H9 (cell line): ENCODE data around the gene RAB30. TPM values are rescaled to one million over a fixed set of nuclear protein-coding genes. Genes with fewer than 3 reads are reported as not detected.

ENCODE experiments used
- DNase-seq: peaks from one replicate; pipeline ENCODE4 v3.0.0-alpha.2; 2017
- H2AFZ ChIP-seq: one replicate; pipeline ENCODE4 v1.6.1; 2013; ENCODE audit warnings: mild to moderate bottlenecking, low read length, control low read depth, moderate library complexity
- H2AK5ac ChIP-seq: 2 replicates; pipeline ENCODE4 v1.6.1; 2013; ENCODE audit warnings: low read length, control low read depth, mixed read lengths; ENCODE audit not compliant: insufficient read length
- H2BK120ac ChIP-seq: one replicate; pipeline ENCODE4 v1.6.1; 2013; ENCODE audit warnings: low read depth, mild to moderate bottlenecking, low read length, control low read depth, inconsistent platforms; ENCODE audit not compliant: poor library complexity, severe bottlenecking
- H2BK12ac ChIP-seq: 2 replicates; pipeline ENCODE4 v1.6.1; 2013; ENCODE audit warnings: low read length, control low read depth, mixed read lengths, low read depth; ENCODE audit not compliant: insufficient read length
- H2BK15ac ChIP-seq: 2 replicates; pipeline ENCODE4 v1.6.1; 2013; ENCODE audit warnings: low read depth, low read length, control low read depth
- H2BK20ac ChIP-seq: one replicate; pipeline ENCODE4 v1.6.1; 2013; ENCODE audit warnings: low read depth, mild to moderate bottlenecking, low read length, control low read depth, inconsistent platforms; ENCODE audit not compliant: poor library complexity, severe bottlenecking
- H2BK5ac ChIP-seq: 2 replicates; pipeline ENCODE4 v1.6.1; 2013; ENCODE audit warnings: low read length, control low read depth, mixed read lengths; ENCODE audit not compliant: insufficient read length
- H3K14ac ChIP-seq: 2 replicates; pipeline ENCODE4 v1.6.1; 2013; ENCODE audit warnings: low read length, control low read depth; ENCODE audit not compliant: insufficient read depth
- H3K18ac ChIP-seq: 2 replicates; pipeline ENCODE4 v1.6.1; 2013; ENCODE audit warnings: low read depth, mild to moderate bottlenecking, mixed read lengths, low read length, control low read depth; ENCODE audit not compliant: insufficient read length
- H3K23ac ChIP-seq: 2 replicates; pipeline ENCODE4 v1.6.1; 2013; ENCODE audit warnings: low read length, control low read depth, mixed read lengths, low read depth; ENCODE audit not compliant: insufficient read length
- H3K23me2 ChIP-seq: 2 replicates; pipeline ENCODE4 v1.6.1; 2013; ENCODE audit warnings: low read depth, mild to moderate bottlenecking, mixed read lengths, low read length, control low read depth; ENCODE audit not compliant: insufficient read length, poor library complexity, severe bottlenecking
- H3K27ac ChIP-seq: 2 replicates; pipeline ENCODE4 v1.5.1; 2013; ENCODE audit warnings: low read length, control low read depth, mixed read lengths, low read depth; ENCODE audit not compliant: insufficient read length
- H3K27me3 ChIP-seq: 2 replicates; pipeline ENCODE4 v1.6.1; 2013; ENCODE audit warnings: low read length, control low read depth, inconsistent platforms; ENCODE audit not compliant: insufficient read depth
- H3K4ac ChIP-seq: 2 replicates; pipeline ENCODE4 v1.6.1; 2013; ENCODE audit warnings: low read depth, mild to moderate bottlenecking, control low read depth, inconsistent platforms, low read length, moderate library complexity
- H3K4me1 ChIP-seq: 2 replicates; pipeline ENCODE4 v1.6.1; 2013; ENCODE audit warnings: low read length, control low read depth, inconsistent platforms; ENCODE audit not compliant: insufficient read depth
- H3K4me2 ChIP-seq: 2 replicates; pipeline ENCODE4 v1.6.1; 2013; ENCODE audit warnings: low read length, control low read depth, mixed read lengths; ENCODE audit not compliant: insufficient read length, insufficient read depth
- H3K56ac ChIP-seq: 2 replicates; pipeline ENCODE4 v1.6.1; 2013; ENCODE audit warnings: low read depth, mild to moderate bottlenecking, mixed read lengths, low read length, control low read depth; ENCODE audit not compliant: insufficient read length
- H3K79me1 ChIP-seq: 2 replicates; pipeline ENCODE4 v1.6.1; 2013; ENCODE audit warnings: low read depth, mild to moderate bottlenecking, moderate library complexity, low read length, control low read depth, inconsistent platforms; ENCODE audit not compliant: insufficient read depth, poor library complexity, severe bottlenecking
- H3K79me2 ChIP-seq: 2 replicates; pipeline ENCODE4 v1.6.1; 2013; ENCODE audit warnings: low read length, control low read depth, inconsistent platforms; ENCODE audit not compliant: insufficient read depth
- H3K9ac ChIP-seq: 2 replicates; pipeline ENCODE4 v1.6.1; 2013; ENCODE audit warnings: low read length, control low read depth, mixed read lengths; ENCODE audit not compliant: insufficient read length; ENCODE audit errors: extremely low read depth
- H3K9me3 ChIP-seq: one replicate; pipeline ENCODE4 v1.6.1; 2013; ENCODE audit warnings: low read depth, low read length, inconsistent platforms; ENCODE audit not compliant: control insufficient read depth
- H3T11ph ChIP-seq: one replicate; pipeline ENCODE4 v1.6.1; 2013; ENCODE audit warnings: mild to moderate bottlenecking, low read length, control low read depth, inconsistent platforms
- H4K20me1 ChIP-seq: one replicate; pipeline ENCODE4 v1.6.1; 2013; ENCODE audit not compliant: control insufficient read depth, insufficient read length, insufficient read depth
- H4K5ac ChIP-seq: 2 replicates; pipeline ENCODE4 v1.6.1; 2013; ENCODE audit warnings: low read depth, mild to moderate bottlenecking, mixed read lengths, low read length, control low read depth; ENCODE audit not compliant: insufficient read length
- H4K8ac ChIP-seq: replicated peaks from 2 replicates; pipeline ENCODE4 v1.6.1; 2013; ENCODE audit warnings: low read length, control low read depth, mixed read lengths, low read depth; ENCODE audit not compliant: insufficient read length
- H4K91ac ChIP-seq: 2 replicates; pipeline ENCODE4 v1.6.1; 2013; ENCODE audit warnings: low read depth, mild to moderate bottlenecking, moderate library complexity, mixed read lengths, low read length, control low read depth; ENCODE audit not compliant: insufficient read length
- H3K27ac Mint-ChIP-seq, 3 experiments: 2 replicates in 2 of 3; 3 replicates in 1 of 3; pipeline ENCODE4 v1.8.0; 2020 to 2021; ENCODE audit warnings: mixed read lengths in 3 of 3, mild to moderate bottlenecking in 1 of 3, moderate library complexity in 1 of 3
- H3K27me3 Mint-ChIP-seq: 2 replicates; pipeline ENCODE4 v1.8.0; 2021; ENCODE audit warnings: low read depth, mild to moderate bottlenecking, moderate library complexity, mixed read lengths
- H3K36me3 Mint-ChIP-seq, 3 experiments: 2 replicates in 2 of 3; 3 replicates in 1 of 3; pipeline ENCODE4 v1.8.0; 2020 to 2021; ENCODE audit warnings: low read depth in 3 of 3, mixed read lengths in 3 of 3; ENCODE audit not compliant: insufficient read depth in 1 of 3
- H3K4me1 Mint-ChIP-seq, 2 experiments: 2 replicates each; pipeline ENCODE4 v1.8.0; 2020; ENCODE audit warnings: mixed read lengths in 2 of 2
- H3K4me3 Mint-ChIP-seq, 2 experiments: 2 replicates in 1 of 2; 3 replicates in 1 of 2; pipeline ENCODE4 v1.8.0; 2020 to 2021; ENCODE audit warnings: mild to moderate bottlenecking in 2 of 2, mixed read lengths in 2 of 2, moderate library complexity in 1 of 2
- H3K9me3 Mint-ChIP-seq, 2 experiments: 2 replicates in 1 of 2; 3 replicates in 1 of 2; pipeline ENCODE4 v1.8.0; 2020; ENCODE audit warnings: mild to moderate bottlenecking in 2 of 2, mixed read lengths in 2 of 2, moderate library complexity in 1 of 2
- CTCF ChIP-seq: fragments of 200-600 bp; sonication (generic); conservative IDR thresholded peaks from 3 replicates; pipeline ENCODE4 v1.8.0; 2021; ENCODE audit warnings: antibody characterized with exemption, mild to moderate bottlenecking
- WGBS: extraction: QIAGEN DNeasy Blood & Tissue Kit; methylation state at CpG from one replicate; pipeline ENCODE4 v1.1.7; 2013; ENCODE audit warnings: missing lambda C conversion rate, low lambda C conversion rate, mixed read lengths; ENCODE audit not compliant: insufficient read length; ENCODE audit errors: extremely low coverage; 5-methylcytosine and 5-hydroxymethylcytosine counted together
- total RNA-seq: library from RNA; stranded (reverse); gene quantifications from 2 replicates; pipeline ENCODE4 v1.2.1, GENCODE V29; 2021

The RAB30 gene
- total RNA-seq, 1 experiment from 2014 or later = 4.8 TPM

GRCh38 chr11:83041126-83041525, 30.6 kb downstream of the RAB30 start:
- Mint-ChIP-seq H3K4me1 (peaks cover 9 to 10% of the 10 kb centered on the region in 2 experiments), H3K27ac (no peak overlapping the region)

More at GRCh38 chr11:83041126-83041525, 30.6 kb downstream of the RAB30 start:
- no peak overlapping the region for H3K27ac ChIP-seq
- no peak overlapping the region for H3K56ac ChIP-seq
- H2BK12ac ChIP-seq = no peak overlapping the region
- H4K8ac ChIP-seq = no peak overlapping the region
- no peak overlapping the region for H2BK20ac ChIP-seq
- peaks cover 7% of the 10 kb centered on the region for H3K4me1 ChIP-seq
- H2BK15ac ChIP-seq = no peak overlapping the region
- H3K14ac ChIP-seq = no peak overlapping the region
- no CpG with 5 or more reads among the region's 2 CpGs for WGBS
- no peaks in the 10 kb centered on the region; the same call in 1 of the 2 replicates for H3K79me2 ChIP-seq
- H4K91ac ChIP-seq = no peak overlapping the region
- H3K4ac ChIP-seq = no peak overlapping the region
- no peak overlapping the region for H3K4me2 ChIP-seq
- no peaks in the 10 kb centered on the region for H3K27me3 ChIP-seq
- H2BK5ac ChIP-seq = no peak overlapping the region
- DNase-seq = no peak
- no peaks in the 10 kb centered on the region for H3K9me3 ChIP-seq
- no peaks in the 10 kb centered on the region for H4K20me1 ChIP-seq
- no peak overlapping the region for H2AK5ac ChIP-seq
- Mint-ChIP-seq H3K9me3 (no peaks in the 10 kb centered on the region), H3K4me3 (no peak overlapping the region), H3K27me3 (no peaks in the 10 kb centered on the region), H3K36me3 (no peaks in the 10 kb centered on the region)
- no peak overlapping the region for H4K5ac ChIP-seq
- H2AFZ ChIP-seq = no peak overlapping the region
- H2BK120ac ChIP-seq = no peak overlapping the region
- no peaks in the 10 kb centered on the region for H3K79me1 ChIP-seq
- no peak overlapping the region for H3K23ac ChIP-seq
- H3K18ac ChIP-seq = no peak overlapping the region
- no peak overlapping the region for H3T11ph ChIP-seq
- H3K23me2 ChIP-seq = no peaks in the 10 kb centered on the region
- H3K9ac ChIP-seq = no peak overlapping the region
- no peak for TF ChIP-seq CTCF
